GM12874 (cell line): ENCODE results near the gene LRRC26.

Experiments
- TF ChIP-seq, protein P1 (sequence below): IDR thresholded peaks from 2 replicates; pipeline ENCODE4 v1.5.1; 2011; ENCODE audit warnings: low read depth, mild to moderate bottlenecking, control low read depth, low read length, moderate library complexity; ENCODE audit not compliant: insufficient read depth

LRRC26 gene

DNA sequence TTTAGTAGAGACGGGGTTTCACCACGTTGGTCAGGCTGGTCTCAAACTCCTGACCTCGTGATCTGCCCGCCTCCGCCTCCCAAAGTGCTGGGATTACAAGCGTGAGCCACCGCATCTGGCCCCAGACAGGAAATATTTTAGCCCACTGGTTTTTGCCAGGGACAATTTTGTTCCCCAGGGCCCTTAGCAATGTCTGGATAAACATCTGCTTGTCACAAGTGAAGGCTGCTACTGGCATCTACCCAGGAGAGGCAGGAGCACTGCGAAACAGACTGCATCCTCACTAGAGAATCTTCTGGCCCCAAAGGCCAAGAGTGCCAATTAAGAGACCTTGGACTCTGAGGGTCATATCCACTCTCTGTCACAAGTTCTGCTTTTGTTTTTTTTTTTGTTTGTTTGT, 33.1 kb upstream of the LRRC26 start:
- TF ChIP-seq, protein P1, sequence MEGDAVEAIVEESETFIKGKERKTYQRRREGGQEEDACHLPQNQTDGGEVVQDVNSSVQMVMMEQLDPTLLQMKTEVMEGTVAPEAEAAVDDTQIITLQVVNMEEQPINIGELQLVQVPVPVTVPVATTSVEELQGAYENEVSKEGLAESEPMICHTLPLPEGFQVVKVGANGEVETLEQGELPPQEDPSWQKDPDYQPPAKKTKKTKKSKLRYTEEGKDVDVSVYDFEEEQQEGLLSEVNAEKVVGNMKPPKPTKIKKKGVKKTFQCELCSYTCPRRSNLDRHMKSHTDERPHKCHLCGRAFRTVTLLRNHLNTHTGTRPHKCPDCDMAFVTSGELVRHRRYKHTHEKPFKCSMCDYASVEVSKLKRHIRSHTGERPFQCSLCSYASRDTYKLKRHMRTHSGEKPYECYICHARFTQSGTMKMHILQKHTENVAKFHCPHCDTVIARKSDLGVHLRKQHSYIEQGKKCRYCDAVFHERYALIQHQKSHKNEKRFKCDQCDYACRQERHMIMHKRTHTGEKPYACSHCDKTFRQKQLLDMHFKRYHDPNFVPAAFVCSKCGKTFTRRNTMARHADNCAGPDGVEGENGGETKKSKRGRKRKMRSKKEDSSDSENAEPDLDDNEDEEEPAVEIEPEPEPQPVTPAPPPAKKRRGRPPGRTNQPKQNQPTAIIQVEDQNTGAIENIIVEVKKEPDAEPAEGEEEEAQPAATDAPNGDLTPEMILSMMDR: no peak

DNA sequence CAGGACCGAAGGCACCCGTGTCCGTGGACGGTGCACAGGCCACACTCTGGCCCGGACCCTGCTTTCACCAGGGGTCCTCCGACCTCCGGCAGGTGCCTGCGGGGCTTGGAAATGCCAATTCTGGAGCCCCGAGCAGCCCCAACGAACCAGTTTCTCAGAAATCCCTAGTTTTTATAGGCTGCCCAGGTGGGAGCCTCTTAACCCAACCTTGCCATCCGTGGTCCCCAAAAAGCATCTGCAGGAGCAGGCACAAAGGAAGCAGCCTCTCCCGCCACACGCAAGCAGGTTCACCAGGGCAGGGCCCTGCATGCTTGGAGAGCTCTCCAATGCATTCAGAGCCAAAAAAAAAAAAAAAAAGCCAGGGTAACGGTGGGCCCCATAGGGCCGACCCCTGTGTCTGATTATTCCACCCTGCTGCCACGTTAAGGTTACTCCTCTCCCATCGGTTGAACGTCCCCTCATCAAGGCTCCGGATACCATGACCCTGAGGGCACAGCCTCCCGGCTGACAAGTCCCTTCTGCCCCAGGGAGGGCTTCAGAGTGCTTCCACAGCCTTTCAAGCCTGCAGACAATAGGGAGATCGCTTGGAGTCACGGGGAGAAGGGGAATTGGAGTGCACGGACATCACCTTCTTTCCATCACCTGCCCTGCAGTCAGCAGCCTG, 31.5 kb upstream of the LRRC26 start:
- TF ChIP-seq, protein P1: no peak

DNA sequence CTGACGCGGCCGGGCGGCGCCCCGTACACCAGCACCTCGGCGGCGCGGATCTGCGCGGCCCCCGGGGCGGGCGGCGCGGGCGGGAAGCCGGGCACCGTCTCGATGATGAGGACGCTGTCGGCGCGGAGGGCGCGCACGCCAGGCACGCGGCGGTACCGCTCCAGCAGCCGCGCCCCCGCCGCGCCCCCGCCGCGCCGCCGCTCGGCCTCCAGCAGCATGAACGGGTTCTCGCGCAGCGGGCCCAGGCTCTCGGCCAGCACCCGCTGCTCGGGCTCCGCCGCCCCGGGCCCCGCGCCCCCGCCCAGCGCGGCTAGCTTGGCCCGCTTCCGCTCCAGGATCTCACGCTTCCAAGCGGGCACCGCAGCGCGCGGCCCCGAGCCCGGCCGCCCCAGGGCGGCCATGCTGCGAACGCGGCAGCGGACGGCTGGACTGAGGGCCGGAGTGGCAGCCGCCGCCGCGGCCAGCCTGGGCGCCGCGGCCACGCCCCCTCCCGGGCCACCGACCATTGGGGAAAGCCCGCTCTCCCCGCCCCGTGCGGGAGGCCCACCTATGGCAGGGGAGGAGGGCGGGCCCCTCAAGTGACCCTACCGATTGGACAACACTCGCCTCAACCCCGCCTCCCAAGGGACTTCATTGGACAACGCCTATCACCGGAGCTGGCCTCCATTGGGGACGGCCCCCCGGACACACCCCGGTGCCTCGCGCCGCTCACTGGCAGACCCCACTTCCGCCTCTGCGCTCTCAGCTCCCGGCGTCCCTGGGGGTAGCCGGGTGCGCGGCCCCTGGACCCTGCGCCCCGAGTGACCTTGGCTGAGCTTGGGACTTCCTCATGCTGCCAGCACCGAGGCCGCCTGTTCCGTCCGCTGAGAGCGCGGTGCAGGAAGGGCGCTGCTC, 30.7 kb upstream of the LRRC26 start, which contains the start of gene TPRN:
TPRN (minus strand) TSS at position 431 of the 894 bp plus-strand sequence; CDS start at position 401, 30 bp downstream.
- TF ChIP-seq, protein P1: no peak

DNA sequence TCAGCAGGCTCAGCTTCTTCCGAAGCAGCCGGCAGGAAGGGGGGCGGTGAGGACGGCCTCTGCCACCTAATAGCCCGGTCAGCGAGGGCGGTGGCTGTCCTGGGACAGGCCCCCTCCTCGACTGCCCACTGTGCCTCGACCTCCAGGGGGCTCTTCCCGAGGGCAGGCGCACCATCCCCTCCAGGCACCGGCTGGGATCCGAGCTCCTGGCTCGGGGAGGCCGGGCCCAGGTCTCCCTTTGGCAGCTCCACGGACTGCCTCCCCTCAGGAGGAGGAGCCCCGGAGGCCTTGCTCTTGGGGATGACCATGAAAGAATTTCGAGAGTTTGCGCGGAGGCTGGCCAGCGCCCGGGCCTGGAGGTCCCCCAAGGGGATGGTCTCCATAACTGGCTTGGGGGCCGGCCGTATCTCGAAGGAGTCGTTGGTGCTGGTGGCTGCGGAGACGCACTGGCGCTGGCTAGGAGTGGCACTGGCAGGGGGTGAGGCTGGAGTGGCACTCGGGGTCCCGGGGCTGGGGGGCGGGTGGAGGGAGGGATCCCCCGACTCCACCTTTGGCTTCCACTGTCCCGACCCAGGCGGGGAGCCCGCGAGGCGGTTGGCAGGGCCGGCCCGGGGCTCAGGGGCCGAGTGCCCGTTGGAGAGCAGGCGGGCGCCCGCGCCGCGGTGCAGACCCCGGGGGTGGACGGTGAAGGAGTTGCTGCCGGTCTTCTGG, 29.7 kb upstream of the LRRC26 start:
- TF ChIP-seq, protein P1: no peak

DNA sequence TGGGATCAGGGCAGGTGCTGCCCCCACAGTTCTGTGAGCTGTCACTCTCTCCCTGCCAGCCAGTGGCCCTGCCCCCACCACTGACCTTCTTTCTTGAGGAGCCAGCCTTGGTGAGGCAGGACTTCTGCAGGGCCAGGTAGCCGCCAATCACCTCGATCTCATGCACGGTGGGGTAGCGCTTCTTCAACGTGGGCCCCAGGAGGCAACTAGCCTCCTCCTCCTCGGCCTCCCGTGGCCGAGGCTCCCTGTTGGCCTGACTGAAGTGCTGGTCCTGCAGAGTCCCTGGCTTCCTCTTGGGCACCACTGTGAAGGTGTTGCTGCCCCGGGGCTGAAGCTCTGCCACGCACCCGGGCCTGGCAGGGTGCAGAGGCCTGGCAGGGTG, 29.0 kb upstream of the LRRC26 start:
- TF ChIP-seq, protein P1: no peak

DNA sequence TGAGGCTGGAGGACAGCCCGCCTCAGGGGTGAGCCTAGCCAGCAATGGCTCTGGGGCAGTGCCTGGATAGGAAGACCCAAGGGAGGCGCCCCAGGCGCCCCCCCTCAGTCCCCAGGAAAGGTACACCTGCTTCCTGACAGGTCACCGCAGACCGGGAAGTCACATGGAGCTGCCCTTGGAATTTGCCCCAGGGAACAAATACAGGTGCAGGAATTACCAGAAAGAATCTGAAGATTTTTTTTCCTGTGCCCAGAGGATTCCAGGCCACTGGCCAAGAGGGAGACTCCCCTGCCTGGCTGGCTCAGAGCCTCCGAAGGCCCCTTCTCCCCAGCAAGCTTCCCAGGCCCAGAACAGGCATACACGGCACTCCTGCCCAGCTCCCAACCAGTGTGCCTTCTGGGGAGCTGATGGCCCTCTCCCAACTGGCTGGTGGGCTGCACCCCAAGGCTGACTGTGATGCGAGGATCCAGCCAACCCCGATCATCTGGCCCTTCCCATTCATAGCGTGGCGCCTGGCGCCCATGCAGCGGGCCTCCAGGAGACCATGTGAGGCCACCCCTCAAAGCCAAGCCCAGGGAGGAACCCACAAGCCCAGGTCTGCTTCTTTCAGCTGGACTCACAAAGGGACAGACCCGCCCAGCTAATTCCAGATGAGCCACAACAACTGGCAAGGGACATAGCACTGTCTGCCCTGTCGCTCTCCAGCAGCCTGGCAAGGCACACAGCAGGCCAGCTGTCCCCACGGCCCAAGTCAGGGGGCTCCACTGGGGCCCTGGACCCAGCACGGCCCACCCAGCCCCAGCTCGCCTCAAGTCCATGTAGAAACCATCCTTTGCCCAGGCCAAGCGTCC, 28.4 kb upstream of the LRRC26 start:
- TF ChIP-seq, protein P1: no peak
